Endothelial cell of coronary artery (primary cell): ENCODE measurements around the gene MRGPRX3. TPM values are rescaled to one million over a fixed set of nuclear protein-coding genes. Genes with fewer than 3 reads are reported as not detected.

Experiments
- total RNA-seq: library from RNA; depleted of rRNA; stranded (reverse); fragments of >200 nt; gene quantifications from 2 replicates; pipeline ENCODE4 v1.2.3, GENCODE V29; 2014

The MRGPRX3 gene
- total RNA-seq: 0.09 TPM in 1 of 2 replicates, not detected in the other

GRCh38 chr11:18132341-18132740, at the start of gene MRGPRX3:
TSS of gene MRGPRX3 (plus strand) at chr11:18132571. CDS start at chr11:18137203, 4,632 bp downstream.

DNA sequence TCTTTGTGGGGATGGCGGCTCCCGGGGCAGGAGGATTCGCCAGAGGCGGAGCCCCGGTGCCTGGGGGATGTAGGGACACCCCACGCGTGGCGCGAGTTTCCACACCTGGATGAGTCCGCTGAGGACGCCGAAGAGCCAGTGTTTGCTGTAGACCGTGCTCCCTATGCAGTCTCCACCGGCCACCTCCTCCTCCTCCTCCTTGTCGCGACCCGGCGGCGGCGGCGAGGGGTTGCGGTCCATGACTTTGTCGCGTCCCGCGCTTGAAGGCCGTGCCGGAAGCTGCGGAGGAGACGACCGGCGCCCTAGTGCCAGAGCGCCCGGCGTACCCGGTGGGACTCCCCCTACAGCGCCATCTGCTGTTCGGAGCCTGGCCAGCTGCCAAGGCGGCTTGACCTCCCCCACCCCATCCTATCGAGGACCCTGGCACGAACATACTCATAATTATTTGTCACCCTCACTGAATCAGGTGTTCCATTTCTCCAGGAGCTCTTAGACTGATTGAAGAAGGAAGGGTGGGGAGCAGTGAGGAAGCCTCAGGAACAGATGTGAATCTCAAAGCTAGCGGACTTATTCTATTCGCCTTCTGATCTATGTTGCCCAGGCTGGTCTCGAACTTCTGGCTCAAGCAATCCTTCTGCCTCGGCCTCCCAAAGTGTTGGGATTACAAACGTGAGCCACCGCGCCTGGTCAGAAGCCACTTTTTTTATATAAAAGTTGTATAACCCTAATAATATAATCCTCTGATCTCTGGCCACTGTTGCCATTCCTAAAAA, 26.4 kb upstream of the MRGPRX3 start, which contains the start of gene SAAL1:
TSS of gene SAAL1 (minus strand) at position 281 of the 773 bp plus-strand sequence. CDS start at position 240, 41 bp downstream.

DNA sequence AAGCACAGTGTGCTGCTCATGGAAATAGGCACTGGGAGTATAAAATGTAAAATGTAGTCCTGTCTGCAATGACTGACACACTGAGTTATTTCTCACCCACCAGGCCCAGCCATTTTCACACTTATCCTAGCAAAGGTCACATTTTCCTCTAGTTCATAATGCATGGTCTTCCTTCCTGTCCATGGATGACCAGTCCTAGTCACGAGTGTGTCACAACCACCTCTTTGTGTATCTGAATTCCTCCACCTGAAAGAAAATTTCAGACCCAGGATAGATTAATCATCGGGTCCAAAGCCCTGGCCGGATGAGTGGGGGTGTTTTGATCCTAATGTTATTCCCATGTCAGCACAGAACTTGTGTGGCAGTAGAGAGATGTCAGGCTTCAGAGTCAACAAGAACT, 40.3 kb downstream of the MRGPRX3 start, which contains the start of gene MRGPRX4:
TSS of gene MRGPRX4 (plus strand) at position 172 of the 400 bp plus-strand sequence. CDS start 420 bp downstream, outside the sequence.

Other genes starting within 250 kb of the MRGPRX3 start
- gene SERGEF, start 119.5 kb upstream of the MRGPRX3 start, total RNA-seq: 13.3 and 21.8 TPM in 2 replicates
- gene TPH1, start 86.3 kb upstream of the MRGPRX3 start, total RNA-seq: under 0.01 TPM in 2 replicates
- gene SAAL1, start 26.5 kb upstream of the MRGPRX3 start, total RNA-seq: 20.0 and 21.5 TPM in 2 replicates
- not detected in 2 replicates for gene MRGPRX4, start 40.3 kb downstream of the MRGPRX3 start, total RNA-seq
- gene SAA4, start 104.2 kb downstream of the MRGPRX3 start, total RNA-seq: not detected in 2 replicates
- gene SAA2, start 116.1 kb downstream of the MRGPRX3 start, total RNA-seq: not detected in 2 replicates
- not detected in 2 replicates for gene SAA1, start 133.7 kb downstream of the MRGPRX3 start, total RNA-seq
- 32.2 and 36.2 TPM in 2 replicates for gene HPS5, start 189.6 kb downstream of the MRGPRX3 start, total RNA-seq
- 47.4 and 48.7 TPM in 2 replicates for gene GTF2H1, start 190.0 kb downstream of the MRGPRX3 start, total RNA-seq